ENCODE data around the gene MICALL1. TPM values are rescaled to one million over a fixed set of nuclear protein-coding genes. Genes with fewer than 3 reads are reported as not detected.

The MICALL1 gene, protein sequence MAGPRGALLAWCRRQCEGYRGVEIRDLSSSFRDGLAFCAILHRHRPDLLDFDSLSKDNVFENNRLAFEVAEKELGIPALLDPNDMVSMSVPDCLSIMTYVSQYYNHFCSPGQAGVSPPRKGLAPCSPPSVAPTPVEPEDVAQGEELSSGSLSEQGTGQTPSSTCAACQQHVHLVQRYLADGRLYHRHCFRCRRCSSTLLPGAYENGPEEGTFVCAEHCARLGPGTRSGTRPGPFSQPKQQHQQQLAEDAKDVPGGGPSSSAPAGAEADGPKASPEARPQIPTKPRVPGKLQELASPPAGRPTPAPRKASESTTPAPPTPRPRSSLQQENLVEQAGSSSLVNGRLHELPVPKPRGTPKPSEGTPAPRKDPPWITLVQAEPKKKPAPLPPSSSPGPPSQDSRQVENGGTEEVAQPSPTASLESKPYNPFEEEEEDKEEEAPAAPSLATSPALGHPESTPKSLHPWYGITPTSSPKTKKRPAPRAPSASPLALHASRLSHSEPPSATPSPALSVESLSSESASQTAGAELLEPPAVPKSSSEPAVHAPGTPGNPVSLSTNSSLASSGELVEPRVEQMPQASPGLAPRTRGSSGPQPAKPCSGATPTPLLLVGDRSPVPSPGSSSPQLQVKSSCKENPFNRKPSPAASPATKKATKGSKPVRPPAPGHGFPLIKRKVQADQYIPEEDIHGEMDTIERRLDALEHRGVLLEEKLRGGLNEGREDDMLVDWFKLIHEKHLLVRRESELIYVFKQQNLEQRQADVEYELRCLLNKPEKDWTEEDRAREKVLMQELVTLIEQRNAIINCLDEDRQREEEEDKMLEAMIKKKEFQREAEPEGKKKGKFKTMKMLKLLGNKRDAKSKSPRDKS
- total RNA-seq (10 to 100 TPM; 16.4 to 24.7 (median 18.9) TPM), polyA plus RNA-seq (10 to 100 TPM; 10.3 to 16.9 (median 12.1) TPM)
- long read RNA-seq, donor 1, full-length matches to known transcripts: 3 of 9 reads
- long read RNA-seq, donor 1, partial matches to known transcripts: 5 of 9 reads
- long read RNA-seq, donor 1, other reads (novel, unspliced or antisense): 1 of 9 reads
- long read RNA-seq, donor 2, full-length matches to known transcripts: 2 of 21 reads
- long read RNA-seq, donor 2, partial matches to known transcripts: 17 of 21 reads
- long read RNA-seq, donor 2, other reads (novel, unspliced or antisense): 2 of 21 reads

GRCh38 chr22:37905534-37906363 is at the start of gene MICALL1:
TSS of gene MICALL1 (plus strand) at chr22:37906297. CDS start at chr22:37906423, 126 bp downstream.
- peak; percentile 78 to 83 for DNase-seq
- Histone ChIP-seq H3K4me3 (peak within 1 kb of the TSS; percentile 71), H3K36me3 (ENCODE audit: insufficient read depth in 1 of 2, low read depth in 1 of 2) (no peaks in the 10 kb centered on the region), H3K9me3 (no peaks in the 10 kb centered on the region), H3K4me1 (peaks cover 17% of the 10 kb centered on the region), H3K27me3 (ENCODE audit: insufficient read depth in 3 of 3, low read length in 2 of 3) (no peaks in the 10 kb centered on the region), H3K27ac (peak within 1 kb of the TSS; percentile 81)
- peak; percentile 82 to 89 (median 84) for ATAC-seq
- peak; percentile 35 for TF ChIP-seq CTCF (IDR thresholded peaks at IDR 0.05)
- 5 to 21% (median 16%) methylated on average over 29 to 90 of the region's 90 CpGs for WGBS, 3 donors
- intact Hi-C loops (cut with DNase I): loop anchor here in 1 of 2 donors (2.0 kb wide), 1 partner anchor 27 kb away; no protein-coding TSS in a partner anchor

DNA sequence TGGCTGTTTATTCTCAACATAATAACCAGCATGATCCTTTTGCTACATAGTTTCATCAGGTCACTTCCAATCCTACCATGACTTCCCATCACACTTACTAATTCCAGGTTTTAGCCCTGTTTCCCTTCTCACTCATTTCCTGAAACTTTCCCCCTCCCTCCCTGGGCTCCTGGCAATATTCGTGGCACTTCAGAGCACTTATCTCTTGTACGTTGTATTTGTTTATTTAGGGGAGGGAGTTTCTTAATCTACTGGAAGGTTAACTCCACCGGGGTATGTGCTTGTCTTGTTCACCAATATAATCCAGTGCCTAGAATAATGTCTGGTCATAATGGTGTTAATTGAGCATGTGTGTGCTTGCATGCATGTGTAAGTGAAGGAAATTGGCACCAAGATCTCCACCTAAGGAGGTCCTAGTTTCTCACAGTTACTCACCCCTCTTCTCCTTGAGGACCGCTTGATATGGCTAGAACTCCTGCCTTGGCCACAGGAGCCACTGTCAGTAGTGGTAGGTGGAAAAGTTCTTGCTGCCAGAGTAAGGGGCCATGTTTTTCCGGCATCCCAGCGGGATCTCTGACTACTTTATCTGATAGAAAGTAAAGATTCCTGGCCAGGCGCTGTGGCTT is 45.2 kb upstream of the MICALL1 start:
- Histone ChIP-seq H3K27ac (peak overlapping the region; percentile 85), H3K4me1 (peaks cover 29% of the 10 kb centered on the region), H3K27me3 (ENCODE audit: insufficient read depth in 3 of 3, low read length in 2 of 3) (no peaks in the 10 kb centered on the region), H3K36me3 (ENCODE audit: insufficient read depth in 1 of 2, low read depth in 1 of 2) (peaks cover 21 to 97% of the 10 kb centered on the region in 2 donors), H3K4me3 (no peak overlapping the region), H3K9me3 (no peaks in the 10 kb centered on the region)
- WGBS, 3 donors: 67 to 82% (median 70%) methylated on average over 7 of the region's 7 CpGs
- no peak for ATAC-seq
- intact Hi-C loops (cut with DNase I): no loop called here
- no peak for DNase-seq
- TF ChIP-seq CTCF (IDR thresholded peaks at IDR 0.05): no peak

- intact Hi-C loops (cut with DNase I): loop anchor here (1.0 to 2.0 kb wide), 2 partner anchors 44 to 45 kb away; no protein-coding TSS in a partner anchor
- ATAC-seq: peak in 1 of 4 donors; percentile 45
These were observed 43.3 kb upstream of the MICALL1 start for GRCh38 chr22:37862570-37863325.

More at GRCh38 chr22:37862570-37863325, 43.3 kb upstream of the MICALL1 start:
- no peaks in the 10 kb centered on the region for H3K27me3 ChIP-seq (ENCODE audit: insufficient read depth in 3 of 3, low read length in 2 of 3)
- H3K9me3 ChIP-seq: no peaks in the 10 kb centered on the region
- TF ChIP-seq CTCF (IDR thresholded peaks at IDR 0.05): no peak
- peaks cover 21 to 97% of the 10 kb centered on the region in 2 donors for H3K36me3 ChIP-seq (ENCODE audit: insufficient read depth in 1 of 2, low read depth in 1 of 2)
- H3K4me1 ChIP-seq: peaks cover 29% of the 10 kb centered on the region
- WGBS, 3 donors: 44 to 72% (median 46%) methylated on average over 7 of the region's 7 CpGs
- no peak for DNase-seq
- no peak overlapping the region for H3K4me3 ChIP-seq
- peak overlapping the region; percentile 36 for H3K27ac ChIP-seq
